SK-N-SH treated with all-trans-retinoic acid at 6 μM for 48 hours (cell line): Measurements from ENCODE around the gene ELK1.

Experiments used
- ATAC-seq: fragments of 200-7000 bp; cut with Tn5 transposase; 3 replicates; pipeline ENCODE4 v1.9.1; 2020; ENCODE audit warnings: mild to moderate bottlenecking, moderate library complexity
- ARNTL ChIP-seq: fragments of 450-650 bp; formaldehyde crosslinking; IDR thresholded peaks from 2 replicates; pipeline ENCODE4 v1.5.0; 2020; ENCODE audit warnings: low read depth, mild to moderate bottlenecking, moderate library complexity, borderline replicate concordance
- BACH2 ChIP-seq: fragments of 250-450 bp; sonication (Bioruptor Pico); IDR thresholded peaks from 2 replicates; pipeline ENCODE4 v1.9.0; 2021; ENCODE audit warnings: mild to moderate bottlenecking, borderline replicate concordance
- CREB5 ChIP-seq: fragments of 250-450 bp; sonication (Bioruptor Pico); IDR thresholded peaks from 2 replicates; pipeline ENCODE4 v1.5.1; 2020; ENCODE audit warnings: low read depth, mild to moderate bottlenecking, moderate library complexity
- ESRRG ChIP-seq: fragments of 250-450 bp; sonication (Bioruptor Pico); IDR thresholded peaks from 2 replicates; pipeline ENCODE4 v1.6.1; 2021; ENCODE audit warnings: mild to moderate bottlenecking
- GLIS3 ChIP-seq: fragments of 250-450 bp; sonication (Bioruptor Pico); IDR thresholded peaks from 2 replicates; pipeline ENCODE4 v1.5.0; 2020; ENCODE audit warnings: mild to moderate bottlenecking, moderate library complexity
- ISL1 ChIP-seq: fragments of 250-450 bp; sonication (Bioruptor Pico); IDR thresholded peaks from 2 replicates; pipeline ENCODE4 v2.1.2; 2022; ENCODE audit warnings: mild to moderate bottlenecking, moderate library complexity
- OSR1 ChIP-seq: fragments of 250-450 bp; sonication (Bioruptor Pico); IDR thresholded peaks from 2 replicates; pipeline ENCODE4 v1.8.0; 2022; ENCODE audit warnings: moderate library complexity, mild to moderate bottlenecking, inconsistent platforms
- POU6F1 ChIP-seq: fragments of 250-450 bp; sonication (Bioruptor Pico); IDR thresholded peaks from 2 replicates; pipeline ENCODE4 v1.8.0; 2021; ENCODE audit warnings: low read depth, mild to moderate bottlenecking, moderate library complexity, borderline replicate concordance
- PPARA ChIP-seq: fragments of 250-450 bp; sonication (Bioruptor Pico); IDR thresholded peaks from 2 replicates; pipeline ENCODE4 v1.5.0; 2020; ENCODE audit warnings: mild to moderate bottlenecking, borderline replicate concordance
- RARB ChIP-seq: fragments of 250-450 bp; sonication (Bioruptor Pico); IDR thresholded peaks from 2 replicates; pipeline ENCODE4 v1.8.0; 2021; ENCODE audit warnings: mild to moderate bottlenecking, moderate library complexity
- SNAI2 ChIP-seq: fragments of 250-450 bp; sonication (Bioruptor Pico); IDR thresholded peaks from 2 replicates; pipeline ENCODE4 v1.5.0; 2020; ENCODE audit warnings: mild to moderate bottlenecking, moderate library complexity
- TOX ChIP-seq: fragments of 250-450 bp; sonication (Bioruptor Pico); IDR thresholded peaks from 2 replicates; pipeline ENCODE4 v1.8.0; 2021; ENCODE audit warnings: mild to moderate bottlenecking, moderate library complexity, borderline replicate concordance
- TSHZ2 ChIP-seq: fragments of 250-450 bp; sonication (Bioruptor Pico); IDR thresholded peaks from 2 replicates; pipeline ENCODE4 v1.5.0; 2020; ENCODE audit warnings: mild to moderate bottlenecking, moderate library complexity
- ZC3H10 ChIP-seq: fragments of 250-450 bp; sonication (Bioruptor Pico); IDR thresholded peaks from 2 replicates; pipeline ENCODE4 v1.5.1; 2021; ENCODE audit warnings: mild to moderate bottlenecking, moderate library complexity
- ZFP3 ChIP-seq: fragments of 250-450 bp; sonication (Bioruptor Pico); IDR thresholded peaks from 2 replicates; pipeline ENCODE4 v1.5.0; 2020; ENCODE audit warnings: mild to moderate bottlenecking, moderate library complexity
- ZNF565 ChIP-seq: fragments of 450-650 bp; formaldehyde crosslinking; conservative IDR thresholded peaks from 2 replicates; pipeline ENCODE4 v1.5.0; 2020; ENCODE audit warnings: low read depth, mild to moderate bottlenecking, moderate library complexity
- ZNF70 ChIP-seq: fragments of 450-650 bp; formaldehyde crosslinking; IDR thresholded peaks from 2 replicates; pipeline ENCODE4 v1.5.0; 2020; ENCODE audit warnings: mild to moderate bottlenecking, moderate library complexity
- ZNF8 ChIP-seq: fragments of 450-650 bp; formaldehyde crosslinking; IDR thresholded peaks from 2 replicates; pipeline ENCODE4 v1.5.0; 2020; ENCODE audit warnings: mild to moderate bottlenecking, moderate library complexity
- TF ChIP-seq, protein P1 (sequence below): fragments of 250-450 bp; sonication (Bioruptor Pico); IDR thresholded peaks from 2 replicates; pipeline ENCODE4 v1.5.1; 2021; ENCODE audit warnings: mild to moderate bottlenecking, moderate library complexity
- TF ChIP-seq, protein P2 (sequence below): fragments of 250-450 bp; sonication (Bioruptor Pico); IDR thresholded peaks from 2 replicates; pipeline ENCODE4 v1.8.0; 2020; ENCODE audit warnings: mild to moderate bottlenecking, moderate library complexity, borderline replicate concordance

ELK1 gene

GRCh38 chrX:47610511-47610910 lies 39.9 kb downstream of the ELK1 start:
- no peak for ATAC-seq

GRCh38 chrX:47608130-47608810 lies 42.1 kb downstream of the ELK1 start:
- no peak for TF ChIP-seq TSHZ2
- no peak for TF ChIP-seq ZNF565 (CRISPR knock-in tag)
- no peak for TF ChIP-seq PPARA (CRISPR knock-in tag)
- no peak for TF ChIP-seq OSR1
- TF ChIP-seq RARB (CRISPR knock-in tag) = no peak
- TF ChIP-seq, protein P1, sequence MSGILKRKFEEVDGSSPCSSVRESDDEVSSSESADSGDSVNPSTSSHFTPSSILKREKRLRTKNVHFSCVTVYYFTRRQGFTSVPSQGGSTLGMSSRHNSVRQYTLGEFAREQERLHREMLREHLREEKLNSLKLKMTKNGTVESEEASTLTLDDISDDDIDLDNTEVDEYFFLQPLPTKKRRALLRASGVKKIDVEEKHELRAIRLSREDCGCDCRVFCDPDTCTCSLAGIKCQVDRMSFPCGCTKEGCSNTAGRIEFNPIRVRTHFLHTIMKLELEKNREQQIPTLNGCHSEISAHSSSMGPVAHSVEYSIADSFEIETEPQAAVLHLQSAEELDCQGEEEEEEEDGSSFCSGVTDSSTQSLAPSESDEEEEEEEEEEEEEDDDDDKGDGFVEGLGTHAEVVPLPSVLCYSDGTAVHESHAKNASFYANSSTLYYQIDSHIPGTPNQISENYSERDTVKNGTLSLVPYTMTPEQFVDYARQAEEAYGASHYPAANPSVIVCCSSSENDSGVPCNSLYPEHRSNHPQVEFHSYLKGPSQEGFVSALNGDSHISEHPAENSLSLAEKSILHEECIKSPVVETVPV (CRISPR knock-in tag) = no peak
- no peak for TF ChIP-seq SNAI2 (CRISPR knock-in tag)
- no peak for TF ChIP-seq BACH2
- TF ChIP-seq TOX (CRISPR knock-in tag) = no peak
- no peak for TF ChIP-seq ZNF70 (CRISPR knock-in tag)
- no peak for TF ChIP-seq ZNF8
- no peak for TF ChIP-seq ESRRG (CRISPR knock-in tag)
- TF ChIP-seq ISL1 = no peak
- TF ChIP-seq ZC3H10 (CRISPR knock-in tag) = no peak
- ATAC-seq = no peak

More at GRCh38 chrX:47610511-47610910, 39.9 kb downstream of the ELK1 start:
- no peak for TF ChIP-seq ARNTL (CRISPR knock-in tag)
- TF ChIP-seq SNAI2 (CRISPR knock-in tag) = no peak
- TF ChIP-seq, protein P1 (CRISPR knock-in tag) = no peak
- no peak for TF ChIP-seq BACH2
- no peak for TF ChIP-seq ZFP3 (CRISPR knock-in tag)
- no peak for TF ChIP-seq OSR1
- TF ChIP-seq ZNF8 = no peak
- TF ChIP-seq, protein P2, sequence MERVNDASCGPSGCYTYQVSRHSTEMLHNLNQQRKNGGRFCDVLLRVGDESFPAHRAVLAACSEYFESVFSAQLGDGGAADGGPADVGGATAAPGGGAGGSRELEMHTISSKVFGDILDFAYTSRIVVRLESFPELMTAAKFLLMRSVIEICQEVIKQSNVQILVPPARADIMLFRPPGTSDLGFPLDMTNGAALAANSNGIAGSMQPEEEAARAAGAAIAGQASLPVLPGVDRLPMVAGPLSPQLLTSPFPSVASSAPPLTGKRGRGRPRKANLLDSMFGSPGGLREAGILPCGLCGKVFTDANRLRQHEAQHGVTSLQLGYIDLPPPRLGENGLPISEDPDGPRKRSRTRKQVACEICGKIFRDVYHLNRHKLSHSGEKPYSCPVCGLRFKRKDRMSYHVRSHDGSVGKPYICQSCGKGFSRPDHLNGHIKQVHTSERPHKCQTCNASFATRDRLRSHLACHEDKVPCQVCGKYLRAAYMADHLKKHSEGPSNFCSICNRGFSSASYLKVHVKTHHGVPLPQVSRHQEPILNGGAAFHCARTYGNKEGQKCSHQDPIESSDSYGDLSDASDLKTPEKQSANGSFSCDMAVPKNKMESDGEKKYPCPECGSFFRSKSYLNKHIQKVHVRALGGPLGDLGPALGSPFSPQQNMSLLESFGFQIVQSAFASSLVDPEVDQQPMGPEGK (CRISPR knock-in tag) = no peak
- TF ChIP-seq ZNF70 (CRISPR knock-in tag) = no peak
- TF ChIP-seq GLIS3 (CRISPR knock-in tag) = no peak
- TF ChIP-seq ZC3H10 (CRISPR knock-in tag) = no peak
- no peak for TF ChIP-seq ESRRG (CRISPR knock-in tag)
- TF ChIP-seq ZNF565 (CRISPR knock-in tag) = no peak
- TF ChIP-seq POU6F1 (CRISPR knock-in tag) = no peak
- TF ChIP-seq CREB5 (CRISPR knock-in tag) = no peak
- TF ChIP-seq TOX (CRISPR knock-in tag) = no peak
